IPS-18c (cell line): Measurements from ENCODE around the gene ACACB.

Source experiments
- H3K4me3 ChIP-seq: 2 replicates; pipeline ENCODE4 v1.7.0; 2013; ENCODE audit warnings: low read depth, mild to moderate bottlenecking, low read length, moderate library complexity; ENCODE audit not compliant: insufficient read depth
- H3K9me3 ChIP-seq: one replicate; pipeline ENCODE4 v1.6.1; 2013; ENCODE audit warnings: mild to moderate bottlenecking, low read length, moderate library complexity; ENCODE audit not compliant: control insufficient read depth, insufficient read depth

ACACB gene

GRCh38 chr12:109186993-109187653 lies 70.7 kb downstream of the ACACB start:
- Histone ChIP-seq H3K9me3 (no peaks in the 10 kb centered on the region), H3K4me3 (no peak overlapping the region)

GRCh38 chr12:109188108-109188712 lies 71.8 kb downstream of the ACACB start:
- no peak overlapping the region for H3K4me3 ChIP-seq
- H3K9me3 ChIP-seq, result no peaks in the 10 kb centered on the region

GRCh38 chr12:109189291-109189690 lies 72.9 kb downstream of the ACACB start:
- Histone ChIP-seq H3K9me3 (no peaks in the 10 kb centered on the region), H3K4me3 (no peak overlapping the region)

GRCh38 chr12:109191621-109192250 lies 75.3 kb downstream of the ACACB start:
- Histone ChIP-seq H3K4me3 (no peak overlapping the region), H3K9me3 (no peaks in the 10 kb centered on the region)

GRCh38 chr12:109192358-109192757 lies 76.0 kb downstream of the ACACB start:
- no peaks in the 10 kb centered on the region for H3K9me3 ChIP-seq
- no peak overlapping the region for H3K4me3 ChIP-seq

- Histone ChIP-seq H3K9me3 (no peaks in the 10 kb centered on the region), H3K4me3 (no peak overlapping the region)
Observed at GRCh38 chr12:109193896-109194295, 77.5 kb downstream of the ACACB start.

GRCh38 chr12:109196332-109196731 lies 79.9 kb downstream of the ACACB start:
- H3K9me3 ChIP-seq, result no peaks in the 10 kb centered on the region
- no peak overlapping the region for H3K4me3 ChIP-seq

GRCh38 chr12:109197327-109197726 lies 80.9 kb downstream of the ACACB start:
- Histone ChIP-seq H3K4me3 (no peak overlapping the region), H3K9me3 (no peaks in the 10 kb centered on the region)

- H3K9me3 ChIP-seq, result no peaks in the 10 kb centered on the region
Observed at GRCh38 chr12:109199324-109199723, 82.9 kb downstream of the ACACB start.

GRCh38 chr12:109200825-109201495 lies 84.6 kb downstream of the ACACB start:
- no peaks in the 10 kb centered on the region for H3K9me3 ChIP-seq

More at GRCh38 chr12:109199324-109199723, 82.9 kb downstream of the ACACB start:
- H3K4me3 ChIP-seq, result no peak overlapping the region

GRCh38 chr12:109201496-109201885 lies 85.1 kb downstream of the ACACB start:
- H3K9me3 ChIP-seq, result no peaks in the 10 kb centered on the region
- H3K4me3 ChIP-seq, result no peak overlapping the region

More at GRCh38 chr12:109200825-109201495, 84.6 kb downstream of the ACACB start:
- H3K4me3 ChIP-seq, result no peak overlapping the region

GRCh38 chr12:109202770-109203169 lies 86.4 kb downstream of the ACACB start:
- H3K9me3 ChIP-seq, result no peaks in the 10 kb centered on the region
- H3K4me3 ChIP-seq, result no peak overlapping the region

- H3K9me3 ChIP-seq, result no peaks in the 10 kb centered on the region
- H3K4me3 ChIP-seq, result no peak overlapping the region
Observed at GRCh38 chr12:109203480-109203879, 87.1 kb downstream of the ACACB start.

GRCh38 chr12:109209082-109209481 lies 92.7 kb downstream of the ACACB start:
- H3K4me3 ChIP-seq, result no peak overlapping the region

GRCh38 chr12:109212460-109213115 lies 96.2 kb downstream of the ACACB start:
- Histone ChIP-seq H3K9me3 (no peaks in the 10 kb centered on the region), H3K4me3 (no peak overlapping the region)

More at GRCh38 chr12:109209082-109209481, 92.7 kb downstream of the ACACB start:
- no peaks in the 10 kb centered on the region for H3K9me3 ChIP-seq

- H3K4me3 ChIP-seq, result no peak overlapping the region
- H3K9me3 ChIP-seq, result no peaks in the 10 kb centered on the region
Observed at GRCh38 chr12:109214131-109214530, 97.7 kb downstream of the ACACB start.

GRCh38 chr12:109218996-109219395 lies 102.6 kb downstream of the ACACB start:
- H3K4me3 ChIP-seq, result no peak overlapping the region
- H3K9me3 ChIP-seq, result no peaks in the 10 kb centered on the region
